RWPE1 (cell line): ENCODE measurements around the gene PEMT.

ENCODE experiments used
- CTCF ChIA-PET: fragments of 350-600 bp; sonication (Branson Sonifier 250); formaldehyde crosslinking; extraction: SDS; loops from one replicate; lab custom pipeline; 2021; lab: Yijun Ruan, JAX
- POLR2A ChIA-PET: fragments of 400-600 bp; formaldehyde crosslinking; extraction: SDS; loops from one replicate; lab custom pipeline; 2020; ENCODE audit warnings: antibody characterized with exemption; ENCODE audit not compliant: low non-redundant PET; lab: Yijun Ruan, JAX
- DNase-seq: peaks from one replicate; pipeline ENCODE4 v3.0.0; 2012; ENCODE audit warnings: low spot score
- H3K27ac ChIP-seq: fragments of 450-650 bp; 2 replicates; pipeline ENCODE4 v1.5.1; 2017
- TF ChIP-seq, protein P1 (sequence below): fragments of 450-650 bp; conservative IDR thresholded peaks from 2 replicates; pipeline ENCODE4 v1.5.1; 2017; ENCODE audit warnings: low read depth, mild to moderate bottlenecking

PEMT gene

GRCh38 chr17:17504341-17505140 lies 87.0 kb downstream of the PEMT start:
- POLR2A ChIA-PET: no interaction called here
- TF ChIP-seq, protein P1, sequence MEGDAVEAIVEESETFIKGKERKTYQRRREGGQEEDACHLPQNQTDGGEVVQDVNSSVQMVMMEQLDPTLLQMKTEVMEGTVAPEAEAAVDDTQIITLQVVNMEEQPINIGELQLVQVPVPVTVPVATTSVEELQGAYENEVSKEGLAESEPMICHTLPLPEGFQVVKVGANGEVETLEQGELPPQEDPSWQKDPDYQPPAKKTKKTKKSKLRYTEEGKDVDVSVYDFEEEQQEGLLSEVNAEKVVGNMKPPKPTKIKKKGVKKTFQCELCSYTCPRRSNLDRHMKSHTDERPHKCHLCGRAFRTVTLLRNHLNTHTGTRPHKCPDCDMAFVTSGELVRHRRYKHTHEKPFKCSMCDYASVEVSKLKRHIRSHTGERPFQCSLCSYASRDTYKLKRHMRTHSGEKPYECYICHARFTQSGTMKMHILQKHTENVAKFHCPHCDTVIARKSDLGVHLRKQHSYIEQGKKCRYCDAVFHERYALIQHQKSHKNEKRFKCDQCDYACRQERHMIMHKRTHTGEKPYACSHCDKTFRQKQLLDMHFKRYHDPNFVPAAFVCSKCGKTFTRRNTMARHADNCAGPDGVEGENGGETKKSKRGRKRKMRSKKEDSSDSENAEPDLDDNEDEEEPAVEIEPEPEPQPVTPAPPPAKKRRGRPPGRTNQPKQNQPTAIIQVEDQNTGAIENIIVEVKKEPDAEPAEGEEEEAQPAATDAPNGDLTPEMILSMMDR: no peak
- no peak overlapping the region for H3K27ac ChIP-seq
- no peak for DNase-seq
- CTCF ChIA-PET: interaction anchor here (0.5 to 1.0 kb wide), 4 partner anchors 81 to 150 kb away, joined by 3 to 5 read pairs (median 4); no protein-coding TSS in a partner anchor

DNA sequence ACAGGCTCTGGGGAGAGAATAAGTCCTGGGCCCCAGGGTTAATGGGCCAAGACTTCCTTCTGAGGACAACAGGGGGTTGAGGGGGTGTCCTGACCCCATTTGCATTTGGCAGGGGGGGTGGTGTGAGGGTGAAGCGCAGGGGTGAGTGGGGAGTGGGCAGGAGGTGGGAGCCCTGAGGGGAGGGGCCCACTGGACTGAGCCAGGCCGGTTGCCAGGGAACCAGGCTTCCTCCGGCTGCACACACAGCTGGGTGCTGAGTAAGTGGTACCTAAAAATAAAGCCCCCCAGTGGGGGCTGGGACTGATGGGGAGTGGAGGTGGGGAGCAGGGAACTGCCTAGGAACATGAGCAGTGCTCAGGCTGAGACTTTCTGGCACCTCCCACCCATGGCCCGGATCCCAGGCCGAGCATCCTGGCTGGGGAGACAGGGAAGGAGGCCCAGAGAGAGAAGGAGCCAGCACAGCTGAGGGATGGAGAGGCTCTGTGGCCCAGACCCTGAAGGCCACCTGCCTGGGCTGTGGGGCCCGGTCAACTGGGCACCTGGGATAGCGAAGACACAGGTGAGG lies 87.9 kb downstream of the PEMT start:
- DNase-seq: no peak
- ChIA-PET CTCF (interaction anchor here (1.0 kb wide), 1 partner anchor 139 kb away, joined by 4 read pairs; no protein-coding TSS in a partner anchor), POLR2A (no interaction called here)
- H3K27ac ChIP-seq: no peak overlapping the region
- TF ChIP-seq, protein P1: no peak

- no peak for DNase-seq
- TF ChIP-seq, protein P1: no peak
- ChIA-PET CTCF (no interaction called here), POLR2A (no interaction called here)
- H3K27ac ChIP-seq: no peak overlapping the region
Observed at GRCh38 chr17:17502741-17503565, 88.6 kb downstream of the PEMT start.

DNA sequence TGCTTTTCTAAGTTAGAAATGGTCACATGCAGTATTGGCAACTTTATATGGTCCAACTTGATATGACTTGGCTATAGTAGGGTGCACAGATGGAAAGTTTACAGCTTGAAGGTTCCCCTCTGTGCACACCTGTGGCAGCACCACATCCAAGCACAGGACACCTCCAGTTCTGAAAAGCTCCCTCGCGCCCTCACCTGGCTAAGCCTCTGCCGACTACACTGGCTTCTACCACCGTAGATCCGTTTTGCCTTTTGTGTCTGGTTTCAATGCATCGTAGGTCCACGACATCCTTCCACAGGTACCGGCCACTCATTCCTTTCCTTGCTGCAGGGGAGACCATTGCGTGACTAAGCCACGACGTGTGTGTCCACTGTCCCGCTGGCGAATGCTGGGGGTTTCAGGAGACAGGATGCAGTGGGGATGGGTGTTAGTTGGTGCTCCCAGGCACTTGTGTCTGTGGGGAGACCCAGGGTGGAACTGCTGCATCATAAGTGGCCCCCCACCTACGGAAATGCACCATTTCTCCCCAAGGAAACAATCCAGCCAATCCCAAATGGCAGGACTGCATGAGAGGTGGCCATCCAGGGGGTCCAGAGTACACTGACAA lies 90.4 kb downstream of the PEMT start:
- no peak for DNase-seq
- TF ChIP-seq, protein P1: no peak
- ChIA-PET POLR2A (no interaction called here), CTCF (interaction anchor here (0.7 kb wide), 1 partner anchor 326 kb away, joined by 4 read pairs; no protein-coding TSS in a partner anchor)
- no peak overlapping the region for H3K27ac ChIP-seq

DNA sequence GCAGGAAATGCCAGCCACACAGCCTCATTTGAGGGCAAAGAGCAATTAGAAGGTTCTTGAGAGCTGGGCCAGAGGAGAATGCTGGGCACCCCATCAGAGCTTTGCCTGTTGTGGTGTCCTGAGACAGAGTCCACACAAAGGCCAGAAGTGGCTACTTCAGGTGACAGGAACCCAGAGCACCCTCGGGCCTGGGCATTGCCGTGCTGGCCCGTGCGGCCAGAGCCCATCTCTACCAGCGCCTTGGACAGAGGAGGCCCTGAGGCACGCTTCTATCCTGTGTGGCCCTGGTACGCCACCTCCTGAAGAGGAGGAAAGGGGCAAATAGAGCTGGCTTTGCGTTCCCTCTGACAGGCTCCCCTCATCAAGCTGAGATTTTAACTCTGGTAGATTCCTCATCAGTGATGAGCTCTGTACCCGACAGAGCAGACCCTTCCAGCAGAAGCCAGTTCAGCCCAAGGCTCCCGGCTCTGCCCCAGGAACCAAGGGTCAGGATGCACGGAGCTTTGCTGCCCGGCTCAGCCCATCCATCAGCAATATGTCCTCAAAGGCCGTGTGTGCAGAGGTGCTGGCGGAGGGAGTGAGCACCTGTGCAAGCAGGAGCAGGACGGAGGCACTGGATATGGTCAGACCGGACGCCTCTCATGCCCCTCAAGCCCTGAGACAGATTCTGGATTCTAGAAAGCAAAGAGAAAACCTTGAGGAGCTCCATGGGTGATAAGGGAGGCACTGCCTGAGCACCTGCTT lies 91.9 kb downstream of the PEMT start:
- ChIA-PET CTCF (no interaction called here), POLR2A (no interaction called here)
- TF ChIP-seq, protein P1: no peak
- no peak for DNase-seq
- H3K27ac ChIP-seq: no peak overlapping the region
